Esophagus squamous epithelium (tissue), 4 donors: ENCODE data around the gene VWA8.

Source experiments
- CTCF ChIP-seq, 6 experiments: fragments of 450-650 bp in 4 of 6; fragments of 200-600 bp in 2 of 6; sonication (generic) in 2 of 6; IDR thresholded peaks; one replicate each; pipeline ENCODE4 v1.5.1; 2016 to 2019; ENCODE audit warnings: antibody characterized with exemption in 6 of 6, mild to moderate bottlenecking in 4 of 6, moderate library complexity in 4 of 6
- POLR2A ChIP-seq, 4 donors: fragments of 450-650 bp; IDR thresholded peaks; one replicate each; pipeline ENCODE4 v1.6.1; 2017; ENCODE audit warnings: antibody characterized with exemption in 4 of 4, mild to moderate bottlenecking in 4 of 4, moderate library complexity in 3 of 4

DNA sequence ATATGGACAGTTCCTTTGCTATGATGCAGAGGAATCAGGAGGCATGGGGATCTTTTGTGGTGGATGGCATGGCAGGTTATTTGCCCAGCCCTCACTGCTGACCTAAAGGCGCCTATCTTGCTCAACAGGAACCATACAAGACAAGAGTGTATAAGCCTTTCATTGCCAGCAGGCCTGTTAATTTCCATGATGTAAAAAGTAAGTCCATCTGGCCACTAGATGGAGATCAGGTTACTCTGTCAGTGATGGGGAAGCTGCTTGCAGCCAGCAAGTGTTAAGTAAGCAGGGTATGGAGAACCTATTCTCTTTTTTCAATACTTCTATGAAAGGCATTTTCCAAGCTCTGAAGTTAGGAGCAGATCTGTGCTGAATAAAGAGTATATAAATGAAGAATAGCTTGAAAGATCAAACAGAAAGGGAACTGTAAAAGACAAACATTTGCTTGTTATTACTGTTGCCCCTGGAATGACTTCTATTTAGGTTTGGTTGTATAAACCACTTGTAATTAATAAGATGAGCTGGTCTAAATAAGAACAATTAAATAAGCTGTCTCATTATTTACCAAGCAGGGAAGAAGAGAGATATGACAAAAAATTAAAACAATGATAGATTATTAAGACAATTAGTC lies 292.7 kb downstream of the VWA8 start:
- TF ChIP-seq CTCF (IDR thresholded peaks at IDR 0.05) (peak; percentile 14 to 90 (median 80)), POLR2A (IDR thresholded peaks at IDR 0.05) (no peak)
